Erythroblast (primary cell): ENCODE results near the gene NUP42.

Experiments used
- GATA1 ChIP-seq: IDR thresholded peaks from 2 replicates; pipeline ENCODE4 v1.6.1; 2011; ENCODE audit warnings: low read depth, mild to moderate bottlenecking, control low read depth, low read length, moderate library complexity
- POLR2A ChIP-seq: IDR thresholded peaks from 2 replicates; pipeline ENCODE4 v1.6.1; 2011; ENCODE audit warnings: mild to moderate bottlenecking, low read length

DNA sequence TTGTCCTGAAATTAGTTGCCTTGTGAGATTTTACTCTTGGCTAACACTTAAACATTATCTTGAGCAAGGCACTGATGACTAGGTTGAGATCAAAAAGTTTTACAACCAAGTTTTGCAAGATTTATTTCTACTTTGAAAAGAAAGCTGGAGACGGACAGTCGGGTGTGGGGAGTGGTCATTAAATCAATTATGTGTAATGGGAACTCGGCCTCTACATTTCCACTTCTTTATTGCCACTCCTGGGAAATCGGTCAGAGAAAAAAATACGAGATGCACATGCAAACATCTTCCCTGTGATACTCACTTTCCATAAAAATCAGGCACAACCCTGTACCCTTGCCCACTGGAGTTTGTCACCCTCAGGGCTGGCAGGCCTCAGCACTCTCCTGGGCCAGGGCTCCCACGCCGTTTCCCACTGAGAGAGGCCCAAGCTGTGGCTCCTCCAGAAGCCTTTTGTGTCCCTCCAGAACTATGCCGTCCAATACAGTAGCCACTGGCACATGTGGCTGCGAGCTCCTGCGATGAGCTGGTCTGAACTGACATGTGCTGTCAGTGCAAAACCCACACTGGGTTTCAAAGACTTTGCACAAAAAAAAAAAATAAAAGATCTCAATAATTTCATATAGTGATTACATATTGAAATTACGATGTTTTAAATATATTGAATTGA lies 57.3 kb downstream of the NUP42 start:
- TF ChIP-seq POLR2A (no peak), GATA1 (no peak)
